Measurements from ENCODE around the gene GATA1.
A peak's percentile ranks its signal among the peaks of the same experiment; 100 is the strongest.
"Not testable (repeated sequence)": the region's sequence is repeated elsewhere in the genome, so short reads cannot be mapped to it uniquely, and the experiment has no call there.

The GATA1 gene

DNA sequence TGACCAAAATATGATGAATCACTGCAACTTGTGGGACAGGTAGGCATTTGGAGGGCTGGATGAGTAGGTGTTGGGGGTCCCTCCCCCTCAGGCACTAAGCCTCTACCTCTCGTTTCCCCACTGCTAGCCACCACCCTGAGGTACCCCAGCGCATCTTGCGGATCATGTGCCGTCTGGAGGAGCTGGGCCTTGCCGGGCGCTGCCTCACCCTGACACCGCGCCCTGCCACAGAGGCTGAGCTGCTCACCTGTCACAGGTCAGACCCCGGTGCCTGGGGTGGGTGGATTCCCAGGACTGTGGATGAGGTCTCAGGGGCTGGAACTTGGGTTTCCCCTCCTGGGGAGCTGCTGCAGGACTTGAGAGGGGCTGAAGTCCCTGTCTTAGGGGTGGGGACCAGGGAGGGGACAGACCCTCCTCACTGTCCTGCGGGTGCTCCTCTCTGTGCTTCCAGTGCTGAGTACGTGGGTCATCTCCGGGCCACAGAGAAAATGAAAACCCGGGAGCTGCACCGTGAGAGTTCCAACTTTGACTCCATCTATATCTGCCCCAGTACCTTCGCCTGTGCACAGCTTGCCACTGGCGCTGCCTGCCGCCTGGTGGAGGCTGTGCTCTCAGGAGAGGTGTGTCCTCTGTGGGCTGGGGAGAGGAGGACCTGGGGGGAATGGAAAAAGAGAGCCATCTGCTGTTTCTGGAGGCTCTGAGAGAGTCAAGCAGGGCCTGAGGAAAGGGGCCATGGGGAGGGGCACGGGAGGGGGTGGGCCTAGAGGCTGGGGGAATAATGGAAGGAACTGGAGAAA, 29.8 kb downstream of the GATA1 start:
- no peak for DNase-seq

DNA sequence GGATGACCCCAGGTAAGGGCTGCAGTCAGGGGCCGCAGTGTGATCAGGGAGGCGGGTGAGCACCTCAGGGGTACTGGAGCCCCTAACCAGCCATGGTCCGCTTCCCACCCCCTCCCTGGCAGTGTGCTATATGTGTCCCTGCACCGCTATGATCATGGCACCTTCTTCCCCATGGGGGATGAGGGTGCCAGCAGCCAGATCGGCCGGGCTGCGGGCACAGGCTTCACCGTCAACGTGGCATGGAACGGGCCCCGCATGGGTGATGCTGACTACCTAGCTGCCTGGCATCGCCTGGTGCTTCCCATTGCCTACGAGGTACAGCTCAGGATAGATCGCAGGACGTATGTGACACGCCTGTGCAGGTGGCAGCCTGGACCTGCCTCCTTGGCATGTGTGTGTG, 31.7 kb downstream of the GATA1 start:
- DNase-seq: no peak

DNA sequence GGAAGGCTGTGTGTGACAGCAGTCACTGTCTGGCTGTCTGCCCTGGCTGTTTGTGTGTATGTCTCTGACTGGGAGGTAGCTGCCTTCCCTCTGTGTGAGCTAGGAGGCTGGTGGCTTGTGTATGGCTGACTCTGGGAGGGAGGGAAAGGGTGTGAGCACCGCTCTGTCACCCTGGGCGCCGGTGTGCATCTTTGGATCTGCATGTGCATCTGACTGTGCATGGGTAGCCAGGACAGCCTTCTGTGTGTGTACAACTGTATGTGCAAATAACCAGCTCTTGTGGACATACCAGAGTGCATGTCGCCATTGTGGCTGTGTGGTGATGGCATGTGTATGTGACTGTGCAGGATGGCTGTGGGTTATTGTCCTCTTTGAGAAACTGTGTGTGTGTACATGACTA, 32.5 kb downstream of the GATA1 start:
- no peak for DNase-seq

DNA sequence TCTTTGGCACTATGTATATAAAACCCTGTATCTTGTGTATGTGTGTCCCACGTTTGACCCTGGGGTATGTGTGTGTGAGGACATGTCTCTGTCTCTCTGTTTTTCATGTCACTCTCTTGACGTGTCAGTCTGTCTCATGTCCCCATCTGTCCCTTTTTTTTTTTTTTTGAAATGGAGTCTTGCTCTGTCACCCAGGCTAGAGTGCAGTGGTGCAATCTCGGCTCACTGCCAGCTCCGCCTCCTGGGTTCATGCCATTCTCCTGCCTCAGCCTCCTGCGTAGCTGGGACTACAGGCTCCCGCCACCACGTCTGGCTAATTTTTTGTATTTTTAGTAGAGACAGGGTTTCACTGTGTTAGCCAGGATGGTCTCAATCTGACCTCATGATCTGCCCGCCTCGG, 33.0 kb downstream of the GATA1 start:
- not testable (repeated sequence) for DNase-seq

DNA sequence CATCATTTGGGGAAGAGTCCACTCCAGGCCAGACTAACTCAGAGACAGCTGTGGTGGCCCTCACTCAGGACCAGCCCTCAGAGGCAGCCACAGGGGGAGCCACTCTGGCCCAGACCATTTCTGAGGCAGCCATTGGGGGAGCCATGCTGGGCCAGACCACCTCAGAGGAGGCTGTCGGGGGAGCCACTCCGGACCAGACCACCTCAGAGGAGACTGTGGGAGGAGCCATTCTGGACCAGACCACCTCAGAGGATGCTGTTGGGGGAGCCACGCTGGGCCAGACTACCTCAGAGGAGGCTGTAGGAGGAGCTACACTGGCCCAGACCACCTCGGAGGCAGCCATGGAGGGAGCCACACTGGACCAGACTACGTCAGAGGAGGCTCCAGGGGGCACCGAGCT, 36.7 kb downstream of the GATA1 start:
- no peak for DNase-seq

DNA sequence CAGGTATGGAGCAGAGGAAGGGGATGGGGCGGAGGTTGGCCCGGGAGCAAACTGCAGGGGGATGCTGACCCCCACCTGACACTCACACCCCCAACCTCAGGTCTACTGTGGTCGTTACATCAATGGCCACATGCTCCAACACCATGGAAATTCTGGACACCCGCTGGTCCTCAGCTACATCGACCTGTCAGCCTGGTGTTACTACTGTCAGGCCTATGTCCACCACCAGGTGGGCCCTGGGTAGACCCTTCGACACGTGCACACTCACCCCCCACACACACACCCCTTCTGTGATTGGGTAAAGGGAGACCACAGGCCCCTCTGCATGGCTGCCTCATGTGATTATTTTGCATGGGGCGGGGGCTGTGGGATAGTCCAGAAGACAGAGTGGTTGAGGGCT, 37.7 kb downstream of the GATA1 start:
- no peak for DNase-seq

DNA sequence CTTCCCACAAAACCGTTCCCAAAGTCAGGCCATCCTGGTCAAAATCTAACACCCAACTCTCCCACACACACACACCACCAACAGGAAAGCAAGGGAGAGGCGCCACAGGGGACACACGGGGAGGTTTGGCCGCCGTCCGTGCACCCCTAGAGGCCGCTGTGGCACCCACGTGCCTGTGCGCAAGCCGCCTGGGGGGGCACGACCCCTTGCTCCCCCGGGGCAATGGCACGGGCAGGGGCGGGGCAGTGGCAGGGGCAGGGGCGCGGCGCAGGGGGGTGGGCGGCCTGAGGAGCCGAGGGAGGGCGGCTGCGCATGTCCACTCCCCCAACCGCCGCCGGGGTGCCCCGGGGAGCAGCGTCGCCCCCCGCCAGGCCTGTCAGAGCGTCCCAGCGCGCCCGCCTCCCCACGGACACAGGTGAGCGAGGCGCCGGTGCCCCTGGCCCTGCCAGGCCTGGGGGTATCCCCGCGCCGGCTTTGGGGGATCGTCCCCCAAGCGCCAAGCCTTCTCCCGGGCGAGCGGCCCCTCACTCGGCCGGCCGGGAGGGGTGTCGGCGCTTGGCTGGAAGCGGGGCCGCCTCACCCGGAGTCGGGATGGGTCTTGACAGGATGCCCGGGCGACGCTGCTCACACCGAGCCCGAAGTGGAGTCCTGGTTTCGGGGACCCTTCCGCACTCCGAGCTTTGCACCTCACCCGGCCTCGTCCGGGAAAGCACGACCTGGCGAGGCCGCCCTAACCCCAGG, 39.9 kb downstream of the GATA1 start, which contains the start of gene ERAS:
ERAS (plus strand) TSS at position 379 of the 741 bp plus-strand sequence. CDS start 2,611 bp downstream, outside the sequence.
- peak; percentile 38 for DNase-seq

DNA sequence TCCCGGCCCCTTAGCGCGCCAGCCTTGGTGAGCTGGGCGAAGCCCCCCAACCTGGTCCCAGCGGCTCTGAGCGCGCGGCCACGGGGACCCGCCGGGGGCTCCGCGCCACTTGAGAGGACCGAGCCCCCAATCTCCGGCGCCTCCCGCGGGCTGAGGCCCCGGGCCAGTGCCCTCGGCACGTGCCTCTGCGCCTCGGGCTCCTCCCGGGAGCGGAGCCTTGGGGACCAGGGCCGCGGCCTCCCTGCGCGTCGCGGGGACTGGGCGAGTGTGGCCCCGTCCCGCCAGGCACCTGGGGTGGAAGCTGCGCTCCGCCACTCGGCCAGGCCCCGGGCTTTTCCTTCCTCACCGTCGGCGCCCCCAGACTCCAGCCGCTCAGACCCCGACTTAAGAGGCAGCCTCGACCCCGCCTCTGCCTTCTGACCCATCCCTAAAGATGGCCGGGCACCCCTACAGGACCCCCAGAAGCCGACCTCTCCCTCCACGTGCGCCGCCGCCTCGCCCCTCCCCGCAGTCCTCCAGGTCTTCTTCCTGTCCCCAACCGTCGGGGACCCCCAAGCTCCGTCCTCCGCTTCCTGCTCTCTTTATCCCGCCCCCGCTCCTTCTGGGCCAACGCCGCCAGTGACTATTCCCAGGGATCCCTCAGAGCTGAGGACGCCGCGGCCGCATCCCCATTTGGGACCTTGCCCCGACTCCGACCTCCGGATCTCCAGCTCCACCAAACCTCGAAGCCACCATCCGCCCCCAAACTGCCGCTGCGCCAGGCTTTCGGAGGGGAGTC, 40.7 kb downstream of the GATA1 start:
- DNase-seq: no peak

DNA sequence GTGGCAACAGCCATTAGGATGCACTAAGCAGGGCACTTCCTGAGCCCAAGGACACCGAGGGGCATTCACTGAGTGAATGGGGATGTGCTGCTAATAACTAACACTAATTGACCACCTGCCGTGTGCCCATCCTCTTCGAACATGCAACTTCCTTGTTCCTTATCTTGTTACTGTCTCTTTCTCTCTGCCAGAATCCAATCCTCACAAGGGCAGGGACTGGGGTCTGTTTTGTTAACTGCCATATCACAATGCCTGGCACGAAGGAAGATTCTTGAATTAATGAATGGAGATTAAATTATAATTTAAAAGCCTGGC, 41.2 kb downstream of the GATA1 start:
- no peak for DNase-seq

DNA sequence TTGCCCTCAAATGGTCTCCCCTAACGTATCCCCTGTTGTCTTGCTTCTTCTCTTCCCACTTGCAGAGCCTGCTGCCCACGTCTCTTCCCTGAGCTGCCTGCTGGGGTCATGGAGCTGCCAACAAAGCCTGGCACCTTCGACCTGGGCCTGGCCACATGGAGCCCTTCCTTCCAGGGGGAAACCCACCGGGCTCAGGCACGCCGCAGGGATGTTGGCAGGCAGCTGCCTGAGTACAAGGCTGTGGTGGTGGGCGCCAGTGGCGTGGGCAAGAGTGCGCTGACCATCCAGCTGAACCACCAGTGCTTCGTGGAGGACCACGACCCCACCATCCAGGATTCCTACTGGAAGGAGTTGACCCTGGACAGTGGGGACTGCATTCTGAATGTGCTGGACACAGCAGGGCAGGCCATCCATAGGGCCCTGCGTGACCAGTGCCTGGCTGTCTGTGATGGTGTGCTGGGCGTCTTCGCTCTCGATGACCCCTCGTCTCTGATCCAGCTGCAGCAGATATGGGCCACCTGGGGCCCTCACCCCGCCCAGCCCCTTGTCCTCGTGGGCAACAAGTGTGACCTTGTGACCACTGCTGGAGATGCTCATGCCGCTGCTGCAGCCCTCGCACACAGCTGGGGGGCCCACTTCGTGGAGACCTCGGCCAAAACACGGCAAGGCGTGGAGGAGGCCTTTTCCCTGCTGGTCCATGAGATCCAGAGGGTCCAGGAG, 42.8 kb downstream of the GATA1 start:
- no peak for DNase-seq

DNA sequence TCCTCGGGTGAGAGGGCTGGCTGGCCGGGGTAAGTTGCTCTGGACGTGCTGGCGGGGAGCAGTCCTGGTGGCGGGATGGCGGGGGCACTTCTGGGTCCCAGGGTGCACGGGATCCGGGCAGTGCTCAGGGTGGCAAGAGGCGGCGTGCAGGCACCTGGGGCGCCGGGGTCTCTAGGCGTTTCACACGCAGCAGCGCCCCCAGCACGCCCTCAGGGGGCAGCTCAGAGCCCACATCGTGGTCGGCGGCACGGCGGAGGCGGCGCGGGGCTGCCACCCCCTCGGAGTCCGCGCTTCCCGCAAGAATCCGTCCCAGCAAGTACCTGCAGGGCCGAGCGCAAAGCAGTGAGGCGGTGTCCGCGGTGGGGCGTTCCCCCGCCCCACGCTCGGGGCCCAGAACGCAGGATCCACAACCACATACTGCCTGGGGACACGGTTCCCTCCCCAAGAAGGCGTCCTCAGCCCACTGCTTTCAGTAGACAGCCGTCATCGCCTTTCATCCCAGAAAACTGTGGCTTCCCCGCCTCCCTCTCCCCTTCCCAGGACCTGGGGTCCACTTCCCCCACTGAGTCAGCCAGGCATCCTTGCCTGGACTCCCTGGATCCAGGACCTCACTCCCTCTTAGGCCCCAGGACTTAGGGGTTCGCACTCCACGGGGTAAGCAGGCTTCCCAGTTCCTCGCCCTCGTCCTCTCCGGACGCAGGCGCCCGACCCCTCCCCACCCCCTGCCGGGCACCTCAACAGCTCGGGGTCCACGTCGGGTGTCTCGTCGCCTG, 44.9 kb downstream of the GATA1 start:
- no peak for DNase-seq

DNA sequence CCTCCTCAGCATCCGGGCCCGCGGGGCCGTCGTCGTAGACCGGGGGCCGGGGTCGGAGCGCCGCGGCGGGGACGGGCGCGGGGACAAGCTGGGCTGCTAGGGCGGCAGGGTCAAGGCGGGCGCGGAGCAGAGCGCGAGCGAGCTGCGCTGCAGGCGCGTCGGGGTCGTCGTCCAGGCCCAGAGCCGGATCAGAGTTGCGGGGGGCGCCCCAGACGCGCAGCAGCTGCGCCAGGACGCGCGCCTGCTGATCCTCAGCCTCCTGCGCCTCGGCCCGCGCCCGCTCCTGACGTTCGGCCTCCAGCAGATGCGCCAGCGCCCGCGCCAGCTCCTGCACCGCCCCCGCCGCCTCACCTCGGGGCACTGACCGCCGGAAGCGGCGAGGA, 45.5 kb downstream of the GATA1 start:
- DNase-seq: no peak

DNA sequence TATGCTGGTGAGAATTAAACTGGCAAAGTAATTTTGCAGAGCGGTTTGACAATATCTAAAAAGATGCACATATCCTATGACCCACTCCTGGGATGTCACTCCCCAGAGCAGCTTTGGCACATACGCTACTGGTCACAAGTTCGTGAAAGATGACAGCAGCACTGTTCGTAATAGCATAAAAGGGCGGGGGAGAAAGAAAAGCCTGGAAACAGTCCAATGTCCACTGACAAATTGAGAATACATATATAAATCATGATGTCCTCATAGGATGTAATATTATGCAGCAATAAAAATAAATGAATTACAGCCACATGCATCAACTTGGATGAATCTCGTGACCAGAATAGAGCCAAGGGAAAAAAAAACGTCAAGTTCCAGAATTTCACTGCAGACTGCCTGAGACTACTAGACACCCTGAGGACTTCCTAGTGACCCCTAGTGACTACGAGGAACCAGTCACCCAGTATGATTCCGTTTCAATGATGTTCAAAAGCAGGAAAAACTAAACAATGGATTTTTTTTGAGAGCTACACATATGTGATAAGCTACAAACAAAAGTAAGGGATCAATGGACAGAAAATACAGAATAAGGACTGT, 47.2 kb downstream of the GATA1 start:
- no peak for DNase-seq

DNA sequence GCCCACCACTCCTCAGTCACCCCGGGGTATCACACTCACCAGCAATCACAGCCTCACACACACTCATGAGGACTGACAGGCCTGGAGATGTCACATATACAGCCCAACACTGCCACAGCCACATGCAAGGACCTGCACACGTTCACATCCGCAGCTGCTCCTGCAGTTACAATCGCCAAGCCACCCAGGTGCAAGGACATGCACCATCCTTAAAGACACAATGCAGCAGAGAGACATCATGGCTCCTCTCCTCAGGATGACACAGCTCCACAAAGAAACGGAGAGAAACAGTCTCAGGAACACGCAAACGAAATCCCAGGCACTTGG, 48.0 kb downstream of the GATA1 start:
- DNase-seq: no peak

DNA sequence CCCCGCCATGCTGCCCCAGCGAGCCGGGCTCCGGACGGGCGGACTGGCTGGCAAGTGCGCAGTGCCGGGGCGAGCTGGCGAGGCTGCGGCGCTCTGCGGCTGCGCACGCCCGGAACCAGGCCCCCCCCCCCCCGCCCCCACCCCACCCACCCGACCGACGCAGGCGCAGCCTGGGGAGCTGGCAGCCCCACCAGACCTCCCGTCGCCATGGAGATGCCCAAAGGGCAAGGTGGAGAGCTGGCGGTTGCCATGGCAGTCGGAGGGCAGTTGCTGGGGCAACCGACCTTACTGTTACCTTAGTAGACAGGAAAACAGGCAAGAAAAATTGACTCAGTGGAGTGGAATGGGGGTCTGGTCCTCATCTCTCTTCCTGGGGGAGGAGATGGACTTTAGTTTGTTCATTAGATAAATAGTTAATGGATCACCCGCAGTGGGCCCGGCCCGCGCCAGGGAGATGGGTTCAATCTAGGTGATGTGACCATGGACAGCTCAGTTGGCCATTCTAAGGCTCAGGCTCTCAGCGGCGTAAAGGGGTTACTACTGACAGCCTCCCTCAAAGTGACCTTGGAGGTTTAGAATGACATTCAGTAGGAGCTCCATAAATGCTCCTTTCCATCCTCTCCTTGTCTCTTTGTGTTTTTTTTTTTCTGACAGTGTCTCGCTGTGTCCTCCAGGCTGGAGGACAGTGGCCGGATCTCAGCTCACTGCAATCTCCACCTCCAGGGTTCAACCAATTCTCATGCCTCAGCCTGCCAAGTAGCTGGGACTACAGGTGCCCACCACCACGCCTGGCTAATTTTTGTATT, 49.3 kb downstream of the GATA1 start, which contains the start of gene PCSK1N:
PCSK1N (minus strand) TSS at position 87 of the 806 bp plus-strand sequence; CDS start at position 9, 78 bp downstream.
- DNase-seq: peak; percentile 65

DNA sequence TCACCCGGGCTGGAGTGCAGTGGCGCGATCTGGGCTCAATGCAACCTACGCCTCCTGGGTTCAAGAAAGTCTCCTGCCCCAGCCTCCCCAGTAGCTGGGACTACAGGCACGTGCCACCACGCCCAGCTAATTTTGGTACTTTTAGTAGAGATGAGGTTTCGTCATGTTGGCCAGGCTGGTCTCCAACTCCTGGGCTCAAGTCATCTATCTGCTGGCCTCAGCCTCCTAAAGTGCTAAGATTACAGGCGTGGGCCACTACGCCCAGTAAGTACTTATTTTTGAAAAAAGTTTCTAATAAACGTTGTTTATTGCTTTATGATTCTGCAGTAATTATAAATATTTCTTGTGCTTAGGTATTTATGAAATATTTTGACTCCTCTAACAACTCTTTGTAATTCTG, 53.3 kb downstream of the GATA1 start:
- DNase-seq: no peak
